RWPE1 (cell line): ENCODE results near the gene CCDC88C.

Experiments
- CTCF ChIA-PET: fragments of 350-600 bp; sonication (Branson Sonifier 250); formaldehyde crosslinking; extraction: SDS; loops from one replicate; lab custom pipeline; 2021; lab: Yijun Ruan, JAX
- POLR2A ChIA-PET: fragments of 400-600 bp; formaldehyde crosslinking; extraction: SDS; loops from one replicate; lab custom pipeline; 2020; ENCODE audit warnings: antibody characterized with exemption; ENCODE audit not compliant: low non-redundant PET; lab: Yijun Ruan, JAX
- DNase-seq: peaks from one replicate; pipeline ENCODE4 v3.0.0; 2012; ENCODE audit warnings: low spot score
- H3K27ac ChIP-seq: fragments of 450-650 bp; 2 replicates; pipeline ENCODE4 v1.5.1; 2017
- TF ChIP-seq, protein P1 (sequence below): fragments of 450-650 bp; conservative IDR thresholded peaks from 2 replicates; pipeline ENCODE4 v1.5.1; 2017; ENCODE audit warnings: low read depth, mild to moderate bottlenecking

CCDC88C gene

DNA sequence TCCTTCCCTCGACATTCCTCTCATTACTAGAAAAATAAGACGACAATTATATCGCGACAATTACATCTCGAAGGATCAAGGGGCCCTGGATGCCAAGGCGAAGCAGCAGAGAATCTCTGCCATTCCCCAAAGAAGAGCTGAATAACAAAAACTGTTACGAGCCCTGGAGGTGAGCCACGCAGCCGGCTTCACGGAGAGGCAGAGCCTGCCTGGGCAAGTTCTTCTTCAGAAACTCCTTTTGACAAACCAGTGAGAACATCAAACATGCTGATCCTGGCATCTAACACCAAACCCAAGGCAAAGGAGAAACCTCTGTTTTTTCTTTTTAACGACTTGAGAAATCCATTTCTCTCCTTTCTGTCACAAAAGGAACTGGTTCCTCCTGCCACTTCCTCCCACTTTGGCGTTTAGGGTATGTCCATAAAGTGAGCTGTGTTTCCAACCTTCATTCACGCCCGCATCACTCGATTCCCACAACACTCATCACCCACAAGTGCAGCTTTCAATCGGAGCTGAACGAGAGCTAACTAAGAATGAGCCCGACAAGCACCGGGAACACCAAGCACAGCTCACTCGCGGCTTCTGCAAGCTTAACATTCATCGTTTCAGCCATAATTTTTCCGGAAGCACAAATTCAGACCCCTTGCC is 21.5 kb downstream of the CCDC88C start:
- peak; percentile 77 for DNase-seq
- ChIA-PET POLR2A (interaction anchor here (0.6 to 0.7 kb wide), 2 partner anchors 10 to 16 kb away, joined by 3 to 4 read pairs; no protein-coding TSS in a partner anchor), CTCF (interaction anchor here (0.7 kb wide), 3 partner anchors 18 to 999 kb away, joined by 3 read pairs; no protein-coding TSS in a partner anchor)
- H3K27ac ChIP-seq, result peak overlapping the region; percentile 98
- TF ChIP-seq, protein P1, sequence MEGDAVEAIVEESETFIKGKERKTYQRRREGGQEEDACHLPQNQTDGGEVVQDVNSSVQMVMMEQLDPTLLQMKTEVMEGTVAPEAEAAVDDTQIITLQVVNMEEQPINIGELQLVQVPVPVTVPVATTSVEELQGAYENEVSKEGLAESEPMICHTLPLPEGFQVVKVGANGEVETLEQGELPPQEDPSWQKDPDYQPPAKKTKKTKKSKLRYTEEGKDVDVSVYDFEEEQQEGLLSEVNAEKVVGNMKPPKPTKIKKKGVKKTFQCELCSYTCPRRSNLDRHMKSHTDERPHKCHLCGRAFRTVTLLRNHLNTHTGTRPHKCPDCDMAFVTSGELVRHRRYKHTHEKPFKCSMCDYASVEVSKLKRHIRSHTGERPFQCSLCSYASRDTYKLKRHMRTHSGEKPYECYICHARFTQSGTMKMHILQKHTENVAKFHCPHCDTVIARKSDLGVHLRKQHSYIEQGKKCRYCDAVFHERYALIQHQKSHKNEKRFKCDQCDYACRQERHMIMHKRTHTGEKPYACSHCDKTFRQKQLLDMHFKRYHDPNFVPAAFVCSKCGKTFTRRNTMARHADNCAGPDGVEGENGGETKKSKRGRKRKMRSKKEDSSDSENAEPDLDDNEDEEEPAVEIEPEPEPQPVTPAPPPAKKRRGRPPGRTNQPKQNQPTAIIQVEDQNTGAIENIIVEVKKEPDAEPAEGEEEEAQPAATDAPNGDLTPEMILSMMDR, result no peak

DNA sequence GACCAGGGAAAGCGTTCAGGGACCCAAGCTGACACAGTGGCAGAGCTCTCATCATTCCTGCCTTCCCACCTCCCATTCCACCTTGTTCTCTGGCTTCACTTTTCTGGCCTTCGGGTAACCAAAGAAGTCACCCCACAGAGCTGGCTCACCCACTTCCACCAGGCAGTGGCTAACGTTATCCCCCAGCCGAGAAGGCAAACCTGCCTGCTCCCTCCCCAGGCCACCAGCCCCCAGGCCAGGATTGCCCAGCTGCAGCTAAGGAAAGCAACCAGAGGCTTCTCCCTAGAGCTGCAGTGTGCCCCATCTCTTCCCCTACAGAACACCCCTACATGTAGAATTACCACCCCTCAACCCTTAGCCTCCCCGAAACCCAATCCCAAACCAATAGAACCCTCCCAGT is 22.2 kb downstream of the CCDC88C start:
- TF ChIP-seq, protein P1, result no peak
- no peak for DNase-seq
- ChIA-PET POLR2A (no interaction called here), CTCF (interaction anchor here (0.6 to 0.7 kb wide), 2 partner anchors 18 to 34 kb away, joined by 3 read pairs; no protein-coding TSS in a partner anchor)
- H3K27ac ChIP-seq, result peak overlapping the region; percentile 98

DNA sequence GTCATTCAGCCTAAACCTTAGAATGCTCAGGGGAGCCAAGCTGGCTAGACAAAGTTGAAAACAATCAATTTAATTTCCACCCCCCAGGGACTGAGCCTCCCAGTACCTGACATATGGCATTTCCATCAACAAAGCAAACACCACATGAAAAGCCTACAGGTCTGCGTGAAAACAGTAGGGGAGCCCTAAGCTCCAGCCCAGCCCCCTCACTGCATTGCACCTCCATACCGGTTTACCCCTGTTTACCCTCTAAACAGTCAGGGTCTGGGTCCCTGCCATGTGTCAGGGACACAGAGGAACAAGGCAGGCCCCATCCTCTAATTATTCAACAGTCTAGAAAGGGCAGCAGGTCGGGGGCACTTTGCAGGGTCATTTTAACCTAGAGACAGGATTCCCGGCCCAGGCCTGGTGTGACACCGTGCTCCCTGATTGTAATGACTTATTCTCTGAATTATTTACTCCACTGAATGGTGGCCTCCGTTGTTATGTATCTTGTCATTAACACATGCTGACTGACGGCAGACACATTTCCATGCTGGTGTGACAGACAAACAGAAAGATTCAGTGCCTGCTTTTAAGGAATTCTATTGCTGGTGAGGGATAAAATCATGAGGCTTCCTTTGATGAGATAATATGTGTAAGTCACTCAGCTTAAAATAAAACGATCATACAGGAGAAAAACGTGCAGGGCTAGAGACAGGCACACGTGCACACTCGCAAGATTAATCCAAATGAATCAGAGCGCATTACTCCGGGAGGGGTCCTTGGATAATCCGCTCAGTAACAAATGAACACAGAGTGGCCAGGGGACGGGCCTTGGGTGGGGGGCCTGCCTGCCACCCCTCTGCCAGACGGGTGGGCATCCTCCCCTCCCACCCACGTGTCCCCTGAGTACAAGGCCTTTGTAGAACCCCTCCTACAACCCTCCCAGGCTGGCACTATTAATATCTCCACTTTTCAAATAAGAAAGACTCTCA is 23.2 kb downstream of the CCDC88C start:
- CTCF ChIA-PET, result interaction anchor here (0.6 kb wide), 1 partner anchor 33 kb away, joined by 3 read pairs; no protein-coding TSS in a partner anchor
- POLR2A ChIA-PET, result no interaction called here

DNA sequence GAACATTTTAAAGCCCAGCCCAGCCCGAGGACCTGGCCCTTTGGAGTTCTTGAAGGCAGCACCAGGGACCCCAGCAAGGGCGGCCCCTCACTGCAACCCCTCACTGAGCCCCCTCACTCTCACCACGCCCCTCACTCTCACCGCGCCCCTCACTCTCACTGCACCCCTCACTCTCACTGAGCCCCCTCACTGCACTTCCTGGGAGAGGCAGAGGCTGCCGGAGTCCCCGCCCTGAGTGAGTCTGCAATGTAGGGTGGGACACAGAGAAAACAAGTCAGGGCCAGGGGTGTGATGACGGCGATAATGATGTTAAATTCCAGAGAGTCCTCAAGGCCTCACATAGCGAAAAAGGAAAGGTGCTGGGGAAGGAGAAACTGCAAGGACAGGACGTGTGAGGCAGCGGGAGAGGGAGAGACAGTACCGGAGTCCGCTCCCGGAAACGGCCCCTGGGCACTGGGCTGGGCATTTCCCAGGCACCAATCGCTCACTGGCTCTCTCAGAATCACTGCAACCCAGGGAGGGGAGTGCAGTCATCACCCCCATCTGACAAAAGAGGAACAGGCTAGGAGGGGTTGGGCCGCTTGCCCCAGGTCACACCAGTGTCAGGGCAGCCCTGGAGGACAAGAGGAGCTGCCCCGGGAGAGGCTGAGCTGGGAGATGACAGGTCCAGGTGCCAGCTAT is 24.9 kb downstream of the CCDC88C start:
- peak; percentile 58 for DNase-seq
- ChIA-PET POLR2A (no interaction called here), CTCF (no interaction called here)

More for the DNA sequence above, 23.2 kb downstream of the CCDC88C start:
- H3K27ac ChIP-seq, result peak overlapping the region; percentile 98
- DNase-seq, result no peak
- TF ChIP-seq, protein P1, result no peak

DNA sequence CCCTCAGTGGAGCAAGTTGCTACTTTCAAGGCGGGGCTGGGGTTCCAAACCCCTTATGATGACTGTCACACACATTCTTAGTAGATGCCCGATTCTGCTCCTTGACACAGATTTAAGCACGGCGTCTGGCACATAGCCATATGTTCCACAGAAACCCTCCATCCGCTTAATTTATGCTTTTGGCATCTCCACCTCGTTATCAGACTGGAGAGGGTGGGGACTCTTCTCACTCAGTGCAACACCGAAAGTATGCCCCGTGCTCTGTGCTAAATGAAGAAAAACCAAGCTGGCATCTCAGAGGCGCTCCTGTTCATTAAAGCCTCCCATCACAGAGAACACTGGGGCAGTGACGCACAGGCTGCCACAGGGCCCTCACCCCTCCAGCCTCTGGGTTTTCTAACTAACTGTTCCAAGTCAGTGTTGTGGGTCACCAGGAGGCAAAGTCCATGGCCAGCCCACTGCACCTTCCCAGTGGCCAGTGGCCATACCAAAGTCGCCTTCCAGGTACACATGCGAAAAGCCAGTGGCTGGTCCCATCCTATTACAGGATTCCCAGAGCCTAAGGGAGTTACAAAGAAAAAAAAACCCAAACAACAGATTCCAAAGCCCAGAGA is 27.3 kb downstream of the CCDC88C start:
- ChIA-PET POLR2A (no interaction called here), CTCF (no interaction called here)
- TF ChIP-seq, protein P1, result no peak
- H3K27ac ChIP-seq, result peak overlapping the region; percentile 98
- DNase-seq, result no peak

More for the DNA sequence above, 24.9 kb downstream of the CCDC88C start:
- TF ChIP-seq, protein P1, result no peak
- peak overlapping the region; percentile 98 for H3K27ac ChIP-seq
